ENCODE data around the gene OR2AG2.

OR2AG2 gene

DNA sequence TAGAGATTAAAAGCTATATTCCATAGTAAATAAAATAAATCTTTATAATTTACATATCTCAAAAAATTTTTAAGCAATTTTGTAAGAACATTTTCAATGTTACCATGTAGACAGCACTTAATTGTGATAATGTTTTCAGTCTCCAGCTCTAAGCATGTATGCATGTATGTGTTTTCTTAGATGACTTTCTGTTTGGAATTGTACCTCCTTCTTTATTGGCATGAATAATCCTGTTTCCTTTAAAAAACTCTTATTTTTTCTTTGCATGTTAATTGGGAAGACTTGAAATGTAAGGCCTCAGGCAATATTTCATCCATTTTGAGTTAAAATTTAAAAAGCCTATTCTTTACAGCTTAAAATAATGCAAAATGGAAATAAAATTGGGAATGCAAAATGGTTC lies 9.1 kb upstream of the OR2AG2 start:
- H3K9me3 ChIP-seq (ENCODE audit: control insufficient read depth in 2 of 2, low read length in 2 of 2): no peaks in the 10 kb centered on the region

DNA sequence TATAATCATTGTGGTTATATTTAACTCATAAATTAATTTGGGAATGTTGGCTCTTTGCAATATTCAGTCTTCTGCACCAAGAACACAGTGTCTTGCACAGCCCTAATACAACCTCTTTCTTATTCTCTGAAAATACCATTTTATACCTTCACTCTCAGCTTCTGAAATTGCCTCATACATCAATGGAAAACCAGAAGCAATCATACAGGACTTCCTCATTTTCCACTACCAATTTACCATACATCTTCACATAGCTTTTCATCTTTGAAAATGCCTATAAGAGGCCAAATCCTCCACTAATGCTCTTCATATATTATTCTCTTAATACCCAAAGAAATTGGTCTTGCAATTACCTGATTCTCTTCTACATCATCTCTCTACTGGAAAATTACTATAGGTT lies 6.7 kb upstream of the OR2AG2 start:
- Histone ChIP-seq H3K4me3 (ENCODE audit: low read length in 2 of 2) (no peak overlapping the region), H3K9ac (ENCODE audit: low read depth in 1 of 2, low read length in 2 of 2) (no peak overlapping the region), H3K4me1 (ENCODE audit: control insufficient read depth in 2 of 2, insufficient read depth in 2 of 2, low read length in 2 of 2) (no peaks in the 10 kb centered on the region), H3K9me3 (ENCODE audit: control insufficient read depth in 2 of 2, low read length in 2 of 2) (no peaks in the 10 kb centered on the region), H3K27me3 (ENCODE audit: control insufficient read depth in 2 of 2, insufficient read depth in 2 of 2, low read length in 2 of 2) (no peaks in the 10 kb centered on the region), H3K36me3 (ENCODE audit: control insufficient read depth in 2 of 2, insufficient read depth in 2 of 2, low read length in 2 of 2) (no peaks in the 10 kb centered on the region), H3K27ac (ENCODE audit: low read depth in 2 of 2, low read length in 2 of 2) (no peak overlapping the region)

More for the DNA sequence above, 9.1 kb upstream of the OR2AG2 start:
- Histone ChIP-seq H3K27me3 (ENCODE audit: control insufficient read depth in 2 of 2, insufficient read depth in 2 of 2, low read length in 2 of 2) (no peaks in the 10 kb centered on the region), H3K36me3 (ENCODE audit: control insufficient read depth in 2 of 2, insufficient read depth in 2 of 2, low read length in 2 of 2) (no peaks in the 10 kb centered on the region), H3K9ac (ENCODE audit: low read depth in 1 of 2, low read length in 2 of 2) (no peak overlapping the region), H3K4me3 (ENCODE audit: low read length in 2 of 2) (no peak overlapping the region), H3K4me1 (ENCODE audit: control insufficient read depth in 2 of 2, insufficient read depth in 2 of 2, low read length in 2 of 2) (no peaks in the 10 kb centered on the region), H3K27ac (ENCODE audit: low read depth in 2 of 2, low read length in 2 of 2) (no peak overlapping the region)

DNA sequence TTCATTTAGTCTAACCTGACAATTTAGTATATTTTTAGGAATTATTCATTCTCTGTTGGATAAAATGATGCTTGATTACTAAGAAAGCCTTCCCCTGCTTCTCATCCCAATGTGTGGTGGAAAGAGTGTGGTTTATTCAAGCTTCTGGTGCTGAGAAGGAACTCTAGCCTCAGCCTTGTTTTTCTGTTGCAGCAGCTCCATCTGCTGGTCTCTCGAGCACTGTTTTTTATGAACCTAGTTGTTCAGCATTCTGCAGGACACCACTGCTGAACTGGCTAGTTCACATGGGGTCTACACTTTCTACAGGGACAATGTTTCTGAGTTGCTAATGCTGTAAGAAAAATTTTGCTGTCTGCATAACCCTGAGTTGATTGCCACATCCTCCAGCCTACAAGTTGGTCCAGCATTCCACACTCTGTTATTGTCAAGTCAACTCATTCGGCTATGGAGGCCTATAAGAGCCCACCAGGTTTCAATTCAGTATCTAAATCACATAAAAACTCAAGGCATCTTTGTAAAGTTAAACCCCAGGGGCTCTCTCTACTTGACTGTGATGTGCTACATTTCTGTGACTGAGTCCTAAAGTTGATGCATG lies 14.3 kb downstream of the OR2AG2 start:
- Histone ChIP-seq H3K4me1 (ENCODE audit: control insufficient read depth in 2 of 2, insufficient read depth in 2 of 2, low read length in 2 of 2) (no peaks in the 10 kb centered on the region), H3K27ac (ENCODE audit: low read depth in 2 of 2, low read length in 2 of 2) (no peak overlapping the region), H3K27me3 (ENCODE audit: control insufficient read depth in 2 of 2, insufficient read depth in 2 of 2, low read length in 2 of 2) (no peaks in the 10 kb centered on the region), H3K4me3 (ENCODE audit: low read length in 2 of 2) (no peak overlapping the region), H3K9ac (ENCODE audit: low read depth in 1 of 2, low read length in 2 of 2) (no peak overlapping the region), H3K36me3 (ENCODE audit: control insufficient read depth in 2 of 2, insufficient read depth in 2 of 2, low read length in 2 of 2) (no peaks in the 10 kb centered on the region), H3K9me3 (ENCODE audit: control insufficient read depth in 2 of 2, low read length in 2 of 2) (no peaks in the 10 kb centered on the region)

DNA sequence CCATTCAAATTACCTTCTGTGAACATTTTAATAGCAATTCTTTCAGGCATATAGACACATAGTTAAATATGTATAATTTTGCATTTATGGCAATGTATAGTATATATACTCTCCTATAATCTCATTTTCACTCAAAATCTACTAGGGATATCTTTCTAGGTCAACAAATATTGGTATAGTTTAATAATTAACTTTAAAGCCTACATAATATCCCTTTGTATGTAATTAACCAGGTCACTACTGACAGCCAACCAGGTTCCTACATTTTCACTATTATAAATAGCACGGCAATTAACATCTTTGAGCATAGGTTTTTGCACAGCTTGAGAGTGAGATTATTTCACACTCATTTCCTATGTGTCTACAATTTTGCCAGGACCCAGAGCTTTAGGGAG lies 15.8 kb downstream of the OR2AG2 start:
- Histone ChIP-seq H3K9me3 (ENCODE audit: control insufficient read depth in 2 of 2, low read length in 2 of 2) (no peaks in the 10 kb centered on the region), H3K4me3 (ENCODE audit: low read length in 2 of 2) (no peak overlapping the region), H3K27ac (ENCODE audit: low read depth in 2 of 2, low read length in 2 of 2) (no peak overlapping the region), H3K9ac (ENCODE audit: low read depth in 1 of 2, low read length in 2 of 2) (no peak overlapping the region), H3K27me3 (ENCODE audit: control insufficient read depth in 2 of 2, insufficient read depth in 2 of 2, low read length in 2 of 2) (no peaks in the 10 kb centered on the region), H3K4me1 (ENCODE audit: control insufficient read depth in 2 of 2, insufficient read depth in 2 of 2, low read length in 2 of 2) (no peaks in the 10 kb centered on the region), H3K36me3 (ENCODE audit: control insufficient read depth in 2 of 2, insufficient read depth in 2 of 2, low read length in 2 of 2) (no peaks in the 10 kb centered on the region)

DNA sequence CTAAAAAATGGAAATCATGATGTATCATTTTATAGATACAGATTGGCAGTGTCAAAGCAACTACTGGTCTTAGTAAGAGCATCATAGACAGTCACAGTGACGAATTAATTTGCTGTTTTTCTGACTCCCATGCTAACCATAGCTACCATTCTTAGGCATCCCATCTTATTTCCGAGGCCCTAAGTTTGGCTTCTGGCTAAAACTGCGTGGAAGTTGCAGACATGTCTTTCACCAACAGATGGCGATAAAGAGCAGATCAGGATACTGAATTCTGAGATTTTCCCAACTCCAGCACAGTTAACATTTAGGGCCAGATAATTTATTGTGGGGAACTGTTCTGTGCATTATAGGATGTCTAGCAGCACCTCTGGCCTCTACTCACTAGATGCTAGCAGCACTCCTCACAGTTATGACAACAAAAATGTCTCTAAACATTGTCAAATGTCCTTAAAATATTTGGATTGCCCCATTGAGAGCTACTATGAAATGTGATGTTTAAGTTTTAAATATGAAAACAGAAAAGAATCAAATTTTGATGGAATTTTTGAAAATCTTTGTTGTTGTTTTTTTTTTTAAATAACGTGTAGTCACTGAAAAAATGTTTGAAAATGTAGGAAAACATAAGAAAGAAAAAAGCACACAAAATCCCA lies 16.3 kb downstream of the OR2AG2 start:
- Histone ChIP-seq H3K36me3 (ENCODE audit: control insufficient read depth in 2 of 2, insufficient read depth in 2 of 2, low read length in 2 of 2) (no peaks in the 10 kb centered on the region), H3K9ac (ENCODE audit: low read depth in 1 of 2, low read length in 2 of 2) (no peak overlapping the region), H3K4me3 (ENCODE audit: low read length in 2 of 2) (no peak overlapping the region), H3K27ac (ENCODE audit: low read depth in 2 of 2, low read length in 2 of 2) (no peak overlapping the region), H3K27me3 (ENCODE audit: control insufficient read depth in 2 of 2, insufficient read depth in 2 of 2, low read length in 2 of 2) (no peaks in the 10 kb centered on the region), H3K4me1 (ENCODE audit: control insufficient read depth in 2 of 2, insufficient read depth in 2 of 2, low read length in 2 of 2) (no peaks in the 10 kb centered on the region), H3K9me3 (ENCODE audit: control insufficient read depth in 2 of 2, low read length in 2 of 2) (no peaks in the 10 kb centered on the region)

DNA sequence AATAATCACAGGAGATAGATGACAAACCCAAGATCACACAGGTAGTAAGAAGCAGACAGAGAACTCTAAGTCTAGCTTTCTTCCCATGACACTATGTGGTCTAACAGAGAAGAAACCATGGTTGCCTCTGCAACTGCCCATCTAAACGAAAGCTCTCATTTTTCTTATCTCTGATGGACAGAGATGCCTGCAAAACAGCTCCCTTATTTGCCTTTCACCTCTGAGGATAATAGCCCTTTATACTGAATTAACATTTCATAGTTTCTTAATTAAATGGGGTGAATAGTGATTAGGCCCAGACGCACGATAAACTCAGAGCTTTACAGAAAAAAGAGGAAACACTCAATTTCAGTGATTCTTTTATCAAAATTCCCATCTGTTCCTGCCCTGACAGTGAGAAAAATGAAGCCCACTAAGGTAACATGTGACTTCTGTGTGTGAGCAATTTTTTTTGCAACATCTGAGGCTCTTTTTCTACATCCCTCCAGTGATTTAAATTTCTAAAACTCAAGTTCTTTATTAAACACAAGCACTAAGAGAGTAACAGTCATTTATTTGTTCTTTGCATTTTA lies 24.6 kb downstream of the OR2AG2 start:
- H3K27ac ChIP-seq (ENCODE audit: low read depth in 2 of 2, low read length in 2 of 2): peak overlapping the region; percentile 74 to 83
- H3K4me1 ChIP-seq (ENCODE audit: control insufficient read depth in 2 of 2, insufficient read depth in 2 of 2, low read length in 2 of 2): peaks cover 0 to under 1% of the 10 kb centered on the region in 2 donors
- H3K4me3 ChIP-seq (ENCODE audit: low read length in 2 of 2): no peak overlapping the region
- H3K9me3 ChIP-seq (ENCODE audit: control insufficient read depth in 2 of 2, low read length in 2 of 2): no peaks in the 10 kb centered on the region
- no peaks in the 10 kb centered on the region for H3K36me3 ChIP-seq (ENCODE audit: control insufficient read depth in 2 of 2, insufficient read depth in 2 of 2, low read length in 2 of 2)
- no peaks in the 10 kb centered on the region for H3K27me3 ChIP-seq (ENCODE audit: control insufficient read depth in 2 of 2, insufficient read depth in 2 of 2, low read length in 2 of 2)
- no peak overlapping the region for H3K9ac ChIP-seq (ENCODE audit: low read depth in 1 of 2, low read length in 2 of 2)

DNA sequence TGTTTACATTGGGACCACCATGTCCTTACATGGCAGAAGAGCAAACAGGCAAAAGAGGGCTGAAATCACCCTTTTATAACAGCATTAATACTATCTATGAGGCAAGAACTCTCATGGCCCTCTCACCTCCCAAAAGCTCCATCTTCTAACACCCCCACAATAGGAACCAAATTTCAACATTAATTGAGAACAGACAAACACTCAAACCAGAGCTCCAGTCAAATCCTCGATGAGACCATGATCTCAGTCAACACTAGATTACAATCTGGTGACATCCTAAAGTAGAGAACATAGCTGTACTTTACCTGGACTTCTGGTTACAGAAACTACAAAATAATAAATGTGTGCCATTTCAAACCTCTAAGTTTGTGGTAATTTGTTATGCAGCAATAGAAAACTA lies 25.1 kb downstream of the OR2AG2 start:
- Histone ChIP-seq H3K9ac (ENCODE audit: low read depth in 1 of 2, low read length in 2 of 2) (peak overlapping the region; percentile 52 to 58), H3K4me1 (ENCODE audit: control insufficient read depth in 2 of 2, insufficient read depth in 2 of 2, low read length in 2 of 2) (peaks cover 0 to 2% of the 10 kb centered on the region in 2 donors), H3K27ac (ENCODE audit: low read depth in 2 of 2, low read length in 2 of 2) (peak overlapping the region; percentile 74 to 83), H3K4me3 (ENCODE audit: low read length in 2 of 2) (peak overlapping the region; percentile 19 to 73), H3K36me3 (ENCODE audit: control insufficient read depth in 2 of 2, insufficient read depth in 2 of 2, low read length in 2 of 2) (no peaks in the 10 kb centered on the region), H3K27me3 (ENCODE audit: control insufficient read depth in 2 of 2, insufficient read depth in 2 of 2, low read length in 2 of 2) (no peaks in the 10 kb centered on the region), H3K9me3 (ENCODE audit: control insufficient read depth in 2 of 2, low read length in 2 of 2) (no peaks in the 10 kb centered on the region)

DNA sequence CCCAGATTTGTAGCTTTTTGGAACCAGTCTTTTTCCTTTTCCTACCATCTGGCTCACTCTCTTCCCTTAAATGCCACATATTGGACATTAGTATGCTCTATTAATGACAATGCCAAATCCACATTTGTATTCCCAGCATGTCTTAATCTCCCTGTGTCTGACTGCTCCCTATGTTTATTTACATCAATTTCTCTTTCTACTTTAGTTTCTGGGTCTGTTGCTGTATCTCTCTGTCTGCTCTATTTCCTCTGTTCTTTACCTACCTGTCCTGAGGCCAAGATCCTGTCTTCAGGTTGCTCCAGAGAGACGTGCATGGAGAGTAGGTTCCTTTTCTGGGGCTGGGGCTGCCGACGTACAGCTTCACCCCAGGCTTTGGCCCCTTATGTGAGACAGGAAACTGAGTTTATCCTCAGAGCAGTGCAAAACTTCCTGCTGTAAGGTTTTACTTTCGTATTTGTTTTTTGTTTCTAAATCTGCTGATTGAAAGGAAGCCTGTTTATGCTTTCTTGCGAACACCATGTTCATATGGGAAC lies 25.6 kb downstream of the OR2AG2 start:
- H3K4me3 ChIP-seq (ENCODE audit: low read length in 2 of 2): peak overlapping the region; percentile 53 to 73
- no peaks in the 10 kb centered on the region for H3K36me3 ChIP-seq (ENCODE audit: control insufficient read depth in 2 of 2, insufficient read depth in 2 of 2, low read length in 2 of 2)
- H3K4me1 ChIP-seq (ENCODE audit: control insufficient read depth in 2 of 2, insufficient read depth in 2 of 2, low read length in 2 of 2): peaks cover 0 to 2% of the 10 kb centered on the region in 2 donors
- peak overlapping the region; percentile 58 for H3K9ac ChIP-seq (ENCODE audit: low read depth in 1 of 2, low read length in 2 of 2)
- no peaks in the 10 kb centered on the region for H3K27me3 ChIP-seq (ENCODE audit: control insufficient read depth in 2 of 2, insufficient read depth in 2 of 2, low read length in 2 of 2)
- H3K9me3 ChIP-seq (ENCODE audit: control insufficient read depth in 2 of 2, low read length in 2 of 2): no peaks in the 10 kb centered on the region
- H3K27ac ChIP-seq (ENCODE audit: low read depth in 2 of 2, low read length in 2 of 2): peak overlapping the region; percentile 74 to 83

DNA sequence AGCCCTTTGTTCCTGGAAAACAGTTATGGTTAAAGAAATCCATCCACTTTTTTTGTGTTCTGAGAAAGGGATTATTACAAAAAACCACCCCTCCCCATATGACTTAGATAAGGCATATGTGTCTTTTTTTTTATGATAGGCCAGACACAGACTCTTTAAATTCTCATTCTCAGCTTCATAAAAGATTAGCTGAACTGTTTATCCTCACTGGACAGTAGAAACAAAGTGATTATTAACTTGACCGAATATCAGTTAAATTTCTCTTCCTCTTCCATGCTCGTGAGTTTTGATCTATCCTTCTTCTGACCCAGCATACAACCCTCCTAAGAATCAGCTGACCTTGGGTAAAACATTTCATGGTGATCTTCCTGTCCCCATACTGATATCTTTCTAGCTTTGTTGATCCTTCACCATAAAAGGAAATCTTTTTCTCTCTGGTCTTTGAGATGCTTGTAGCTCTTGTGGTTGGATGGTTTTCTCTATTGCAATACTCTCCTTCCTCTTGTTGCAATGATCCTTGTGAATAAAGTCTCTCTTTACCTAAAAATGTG lies 26.2 kb downstream of the OR2AG2 start:
- Histone ChIP-seq H3K27me3 (ENCODE audit: control insufficient read depth in 2 of 2, insufficient read depth in 2 of 2, low read length in 2 of 2) (no peaks in the 10 kb centered on the region), H3K36me3 (ENCODE audit: control insufficient read depth in 2 of 2, insufficient read depth in 2 of 2, low read length in 2 of 2) (no peaks in the 10 kb centered on the region), H3K4me1 (ENCODE audit: control insufficient read depth in 2 of 2, insufficient read depth in 2 of 2, low read length in 2 of 2) (peaks cover 0 to 2% of the 10 kb centered on the region in 2 donors), H3K27ac (ENCODE audit: low read depth in 2 of 2, low read length in 2 of 2) (peak overlapping the region; percentile 74 to 83), H3K9me3 (ENCODE audit: control insufficient read depth in 2 of 2, low read length in 2 of 2) (no peaks in the 10 kb centered on the region), H3K9ac (ENCODE audit: low read depth in 1 of 2, low read length in 2 of 2) (peak overlapping the region; percentile 58), H3K4me3 (ENCODE audit: low read length in 2 of 2) (peak overlapping the region; percentile 53 to 73)

DNA sequence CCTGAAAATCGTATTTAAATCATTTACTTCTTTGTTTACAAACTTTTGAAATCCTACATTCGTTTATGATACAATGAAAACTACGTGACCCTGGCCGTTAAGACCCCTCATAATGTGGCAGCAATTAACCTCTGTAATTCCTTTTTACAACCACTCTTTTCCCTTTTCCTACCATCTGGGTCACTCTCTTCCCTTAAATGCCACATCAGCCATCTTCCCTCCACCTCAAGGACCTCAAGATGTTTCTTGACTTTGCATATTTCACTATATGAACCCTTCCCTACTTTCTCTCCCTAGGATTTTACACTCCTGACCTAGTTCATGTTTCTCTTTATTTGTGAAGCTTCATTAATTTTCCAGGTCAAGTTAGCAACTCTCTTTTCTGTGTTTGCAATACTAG lies 26.8 kb downstream of the OR2AG2 start:
- Histone ChIP-seq H3K27ac (ENCODE audit: low read depth in 2 of 2, low read length in 2 of 2) (peak overlapping the region; percentile 74 to 83), H3K4me1 (ENCODE audit: control insufficient read depth in 2 of 2, insufficient read depth in 2 of 2, low read length in 2 of 2) (peaks cover 0 to 2% of the 10 kb centered on the region in 2 donors), H3K27me3 (ENCODE audit: control insufficient read depth in 2 of 2, insufficient read depth in 2 of 2, low read length in 2 of 2) (no peaks in the 10 kb centered on the region), H3K9me3 (ENCODE audit: control insufficient read depth in 2 of 2, low read length in 2 of 2) (no peaks in the 10 kb centered on the region), H3K36me3 (ENCODE audit: control insufficient read depth in 2 of 2, insufficient read depth in 2 of 2, low read length in 2 of 2) (no peaks in the 10 kb centered on the region), H3K9ac (ENCODE audit: low read depth in 1 of 2, low read length in 2 of 2) (peak overlapping the region in 1 of 2 donors; percentile 20), H3K4me3 (ENCODE audit: low read length in 2 of 2) (peak overlapping the region in 1 of 2 donors; percentile 73)
